H9 (cell line): ENCODE results near the gene TSPAN6. TPM values are rescaled to one million over a fixed set of nuclear protein-coding genes. Genes with fewer than 3 reads are reported as not detected.

ENCODE experiments used
- DNase-seq: peaks from one replicate; pipeline ENCODE4 v3.0.0-alpha.2; 2017
- H2AFZ ChIP-seq: one replicate; pipeline ENCODE4 v1.6.1; 2013; ENCODE audit warnings: mild to moderate bottlenecking, low read length, control low read depth, moderate library complexity
- H2AK5ac ChIP-seq: 2 replicates; pipeline ENCODE4 v1.6.1; 2013; ENCODE audit warnings: low read length, control low read depth, mixed read lengths; ENCODE audit not compliant: insufficient read length
- H2BK120ac ChIP-seq: one replicate; pipeline ENCODE4 v1.6.1; 2013; ENCODE audit warnings: low read depth, mild to moderate bottlenecking, low read length, control low read depth, inconsistent platforms; ENCODE audit not compliant: poor library complexity, severe bottlenecking
- H2BK12ac ChIP-seq: 2 replicates; pipeline ENCODE4 v1.6.1; 2013; ENCODE audit warnings: low read length, control low read depth, mixed read lengths, low read depth; ENCODE audit not compliant: insufficient read length
- H2BK15ac ChIP-seq: 2 replicates; pipeline ENCODE4 v1.6.1; 2013; ENCODE audit warnings: low read depth, low read length, control low read depth
- H2BK20ac ChIP-seq: one replicate; pipeline ENCODE4 v1.6.1; 2013; ENCODE audit warnings: low read depth, mild to moderate bottlenecking, low read length, control low read depth, inconsistent platforms; ENCODE audit not compliant: poor library complexity, severe bottlenecking
- H2BK5ac ChIP-seq: 2 replicates; pipeline ENCODE4 v1.6.1; 2013; ENCODE audit warnings: low read length, control low read depth, mixed read lengths; ENCODE audit not compliant: insufficient read length
- H3K14ac ChIP-seq: 2 replicates; pipeline ENCODE4 v1.6.1; 2013; ENCODE audit warnings: low read length, control low read depth; ENCODE audit not compliant: insufficient read depth
- H3K18ac ChIP-seq: 2 replicates; pipeline ENCODE4 v1.6.1; 2013; ENCODE audit warnings: low read depth, mild to moderate bottlenecking, mixed read lengths, low read length, control low read depth; ENCODE audit not compliant: insufficient read length
- H3K23ac ChIP-seq: 2 replicates; pipeline ENCODE4 v1.6.1; 2013; ENCODE audit warnings: low read length, control low read depth, mixed read lengths, low read depth; ENCODE audit not compliant: insufficient read length
- H3K23me2 ChIP-seq: 2 replicates; pipeline ENCODE4 v1.6.1; 2013; ENCODE audit warnings: low read depth, mild to moderate bottlenecking, mixed read lengths, low read length, control low read depth; ENCODE audit not compliant: insufficient read length, poor library complexity, severe bottlenecking
- H3K27ac ChIP-seq: 2 replicates; pipeline ENCODE4 v1.5.1; 2013; ENCODE audit warnings: low read length, control low read depth, mixed read lengths, low read depth; ENCODE audit not compliant: insufficient read length
- H3K27me3 ChIP-seq: 2 replicates; pipeline ENCODE4 v1.6.1; 2013; ENCODE audit warnings: low read length, control low read depth, inconsistent platforms; ENCODE audit not compliant: insufficient read depth
- H3K4ac ChIP-seq: 2 replicates; pipeline ENCODE4 v1.6.1; 2013; ENCODE audit warnings: low read depth, mild to moderate bottlenecking, control low read depth, inconsistent platforms, low read length, moderate library complexity
- H3K4me1 ChIP-seq: 2 replicates; pipeline ENCODE4 v1.6.1; 2013; ENCODE audit warnings: low read length, control low read depth, inconsistent platforms; ENCODE audit not compliant: insufficient read depth
- H3K4me2 ChIP-seq: 2 replicates; pipeline ENCODE4 v1.6.1; 2013; ENCODE audit warnings: low read length, control low read depth, mixed read lengths; ENCODE audit not compliant: insufficient read length, insufficient read depth
- H3K56ac ChIP-seq: 2 replicates; pipeline ENCODE4 v1.6.1; 2013; ENCODE audit warnings: low read depth, mild to moderate bottlenecking, mixed read lengths, low read length, control low read depth; ENCODE audit not compliant: insufficient read length
- H3K79me1 ChIP-seq: 2 replicates; pipeline ENCODE4 v1.6.1; 2013; ENCODE audit warnings: low read depth, mild to moderate bottlenecking, moderate library complexity, low read length, control low read depth, inconsistent platforms; ENCODE audit not compliant: insufficient read depth, poor library complexity, severe bottlenecking
- H3K79me2 ChIP-seq: 2 replicates; pipeline ENCODE4 v1.6.1; 2013; ENCODE audit warnings: low read length, control low read depth, inconsistent platforms; ENCODE audit not compliant: insufficient read depth
- H3K9ac ChIP-seq: 2 replicates; pipeline ENCODE4 v1.6.1; 2013; ENCODE audit warnings: low read length, control low read depth, mixed read lengths; ENCODE audit not compliant: insufficient read length; ENCODE audit errors: extremely low read depth
- H3K9me3 ChIP-seq: one replicate; pipeline ENCODE4 v1.6.1; 2013; ENCODE audit warnings: low read depth, low read length, inconsistent platforms; ENCODE audit not compliant: control insufficient read depth
- H3T11ph ChIP-seq: one replicate; pipeline ENCODE4 v1.6.1; 2013; ENCODE audit warnings: mild to moderate bottlenecking, low read length, control low read depth, inconsistent platforms
- H4K20me1 ChIP-seq: one replicate; pipeline ENCODE4 v1.6.1; 2013; ENCODE audit not compliant: control insufficient read depth, insufficient read length, insufficient read depth
- H4K5ac ChIP-seq: 2 replicates; pipeline ENCODE4 v1.6.1; 2013; ENCODE audit warnings: low read depth, mild to moderate bottlenecking, mixed read lengths, low read length, control low read depth; ENCODE audit not compliant: insufficient read length
- H4K8ac ChIP-seq: replicated peaks from 2 replicates; pipeline ENCODE4 v1.6.1; 2013; ENCODE audit warnings: low read length, control low read depth, mixed read lengths, low read depth; ENCODE audit not compliant: insufficient read length
- H4K91ac ChIP-seq: 2 replicates; pipeline ENCODE4 v1.6.1; 2013; ENCODE audit warnings: low read depth, mild to moderate bottlenecking, moderate library complexity, mixed read lengths, low read length, control low read depth; ENCODE audit not compliant: insufficient read length
- H3K27ac Mint-ChIP-seq, 3 experiments: 2 replicates in 2 of 3; 3 replicates in 1 of 3; pipeline ENCODE4 v1.8.0; 2020 to 2021; ENCODE audit warnings: mixed read lengths in 3 of 3, mild to moderate bottlenecking in 1 of 3, moderate library complexity in 1 of 3
- H3K27me3 Mint-ChIP-seq: 2 replicates; pipeline ENCODE4 v1.8.0; 2021; ENCODE audit warnings: low read depth, mild to moderate bottlenecking, moderate library complexity, mixed read lengths
- H3K36me3 Mint-ChIP-seq, 3 experiments: 2 replicates in 2 of 3; 3 replicates in 1 of 3; pipeline ENCODE4 v1.8.0; 2020 to 2021; ENCODE audit warnings: low read depth in 3 of 3, mixed read lengths in 3 of 3; ENCODE audit not compliant: insufficient read depth in 1 of 3
- H3K4me1 Mint-ChIP-seq, 2 experiments: 2 replicates each; pipeline ENCODE4 v1.8.0; 2020; ENCODE audit warnings: mixed read lengths in 2 of 2
- H3K4me3 Mint-ChIP-seq, 2 experiments: 2 replicates in 1 of 2; 3 replicates in 1 of 2; pipeline ENCODE4 v1.8.0; 2020 to 2021; ENCODE audit warnings: mild to moderate bottlenecking in 2 of 2, mixed read lengths in 2 of 2, moderate library complexity in 1 of 2
- H3K9me3 Mint-ChIP-seq, 2 experiments: 2 replicates in 1 of 2; 3 replicates in 1 of 2; pipeline ENCODE4 v1.8.0; 2020; ENCODE audit warnings: mild to moderate bottlenecking in 2 of 2, mixed read lengths in 2 of 2, moderate library complexity in 1 of 2
- WGBS: extraction: QIAGEN DNeasy Blood & Tissue Kit; methylation state at CpG from one replicate; pipeline ENCODE4 v1.1.7; 2013; ENCODE audit warnings: missing lambda C conversion rate, low lambda C conversion rate, mixed read lengths; ENCODE audit not compliant: insufficient read length; ENCODE audit errors: extremely low coverage; 5-methylcytosine and 5-hydroxymethylcytosine counted together
- total RNA-seq: library from RNA; stranded (reverse); gene quantifications from 2 replicates; pipeline ENCODE4 v1.2.1, GENCODE V29; 2021
- TF ChIP-seq, protein P1 (sequence below): fragments of 200-600 bp; sonication (generic); conservative IDR thresholded peaks from 3 replicates; pipeline ENCODE4 v1.8.0; 2021; ENCODE audit warnings: antibody characterized with exemption, mild to moderate bottlenecking

The TSPAN6 gene
- total RNA-seq, 1 experiment from 2014 or later, result 61.3 TPM

DNA sequence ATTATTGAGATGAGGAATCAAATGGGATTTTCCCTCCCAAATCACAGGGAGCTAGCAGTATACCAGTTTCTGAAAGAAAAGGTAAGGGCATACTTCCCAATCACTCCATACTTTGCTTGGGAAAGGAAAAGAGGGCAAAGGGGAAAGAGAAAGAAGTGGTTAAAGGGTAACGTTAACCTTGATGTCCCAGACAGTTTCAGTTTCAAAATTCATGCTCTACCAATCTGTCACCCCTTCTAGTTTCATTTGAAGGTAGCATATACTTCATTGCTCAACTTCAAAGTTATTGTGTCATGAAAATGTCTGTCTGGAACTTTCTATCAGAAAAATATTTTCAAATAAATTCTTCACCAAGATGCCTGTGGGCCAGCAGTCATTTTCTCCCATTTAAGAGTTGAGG lies 35.8 kb downstream of the TSPAN6 start:
- Histone ChIP-seq H2BK5ac (no peak overlapping the region), H2AK5ac (no peak overlapping the region), H4K8ac (no peak overlapping the region), H3T11ph (no peak overlapping the region), H3K27me3 (no peaks in the 10 kb centered on the region), H2AFZ (no peak overlapping the region), H3K4ac (no peak overlapping the region), H2BK120ac (no peak overlapping the region), H2BK15ac (no peak overlapping the region), H4K5ac (no peak overlapping the region), H3K23me2 (no peaks in the 10 kb centered on the region), H3K27ac (no peak overlapping the region), H3K14ac (no peak overlapping the region), H3K79me1 (no peaks in the 10 kb centered on the region), H3K23ac (no peak overlapping the region), H3K9me3 (no peaks in the 10 kb centered on the region), H4K91ac (no peak overlapping the region), H3K56ac (no peak overlapping the region), H2BK20ac (no peak overlapping the region), H4K20me1 (no peaks in the 10 kb centered on the region), H3K4me2 (no peak overlapping the region), H3K4me1 (no peaks in the 10 kb centered on the region; the same call in 1 of the 2 replicates), H3K79me2 (no peaks in the 10 kb centered on the region), H2BK12ac (no peak overlapping the region), H3K9ac (no peak overlapping the region), H3K18ac (no peak overlapping the region)
- Mint-ChIP-seq H3K9me3 (peaks cover 0 to 67% of the 10 kb centered on the region in 2 experiments; a peak in 3 of 5 replicates), H3K36me3 (no peaks in the 10 kb centered on the region; a peak in 1 of 7 replicates), H3K4me3 (no peak overlapping the region), H3K27me3 (no peaks in the 10 kb centered on the region), H3K27ac (no peak overlapping the region), H3K4me1 (peaks cover 13 to 29% of the 10 kb centered on the region in 2 experiments)
- no peak for DNase-seq
- no CpG with 5 or more reads among the region's 1 CpG for WGBS
- TF ChIP-seq, protein P1, sequence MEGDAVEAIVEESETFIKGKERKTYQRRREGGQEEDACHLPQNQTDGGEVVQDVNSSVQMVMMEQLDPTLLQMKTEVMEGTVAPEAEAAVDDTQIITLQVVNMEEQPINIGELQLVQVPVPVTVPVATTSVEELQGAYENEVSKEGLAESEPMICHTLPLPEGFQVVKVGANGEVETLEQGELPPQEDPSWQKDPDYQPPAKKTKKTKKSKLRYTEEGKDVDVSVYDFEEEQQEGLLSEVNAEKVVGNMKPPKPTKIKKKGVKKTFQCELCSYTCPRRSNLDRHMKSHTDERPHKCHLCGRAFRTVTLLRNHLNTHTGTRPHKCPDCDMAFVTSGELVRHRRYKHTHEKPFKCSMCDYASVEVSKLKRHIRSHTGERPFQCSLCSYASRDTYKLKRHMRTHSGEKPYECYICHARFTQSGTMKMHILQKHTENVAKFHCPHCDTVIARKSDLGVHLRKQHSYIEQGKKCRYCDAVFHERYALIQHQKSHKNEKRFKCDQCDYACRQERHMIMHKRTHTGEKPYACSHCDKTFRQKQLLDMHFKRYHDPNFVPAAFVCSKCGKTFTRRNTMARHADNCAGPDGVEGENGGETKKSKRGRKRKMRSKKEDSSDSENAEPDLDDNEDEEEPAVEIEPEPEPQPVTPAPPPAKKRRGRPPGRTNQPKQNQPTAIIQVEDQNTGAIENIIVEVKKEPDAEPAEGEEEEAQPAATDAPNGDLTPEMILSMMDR, result no peak
